Cardiac muscle cell (in vitro differentiated cells and primary cell): ENCODE results near the gene GOLGA7B. TPM values are rescaled to one million over a fixed set of nuclear protein-coding genes. Genes with fewer than 3 reads are reported as not detected.

ENCODE experiments used
- DNase-seq, 2 donors: peaks; one replicate each; pipeline versions ENCODE4 v3.0.0 to v3.0.0-alpha.2; 2010 to 2017; ENCODE audit warnings: low read depth in 1 of 2, low spot score in 1 of 2
- H3K27ac ChIP-seq: fragments of 200-600 bp; sonication (generic); 2 replicates; pipeline ENCODE4 v1.5.1; 2016
- H3K27me3 ChIP-seq: fragments of 200-600 bp; sonication (generic); 2 replicates; pipeline ENCODE4 v1.6.0; 2016; ENCODE audit warnings: control low read depth
- H3K36me3 ChIP-seq: fragments of 200-600 bp; sonication (generic); 2 replicates; pipeline ENCODE4 v1.5.1; 2016; ENCODE audit warnings: control low read depth
- H3K4me1 ChIP-seq: fragments of 200-600 bp; sonication (generic); 2 replicates; pipeline ENCODE4 v1.8.1; 2017; ENCODE audit warnings: low read depth, mild to moderate bottlenecking, mixed run types
- H3K4me3 ChIP-seq: fragments of 200-600 bp; sonication (generic); 2 replicates; pipeline ENCODE4 v1.5.1; 2016; ENCODE audit warnings: mild to moderate bottlenecking
- H3K9me3 ChIP-seq: fragments of 200-600 bp; sonication (generic); 2 replicates; pipeline ENCODE4 v1.5.1; 2017; ENCODE audit warnings: low read depth, mild to moderate bottlenecking, control low read depth
- CTCF ChIP-seq: IDR thresholded peaks from 2 replicates; pipeline ENCODE4 v1.5.1; 2012; ENCODE audit warnings: low read depth, mild to moderate bottlenecking, low read length
- polyA plus RNA-seq: library from polyadenylated mRNA; unstranded; fragments of >200 nt; fragmentation: Nextera tagmentation; extraction: Ambion mirVana; gene quantifications from 2 replicates; pipeline ENCODE4 v1.2.1, GENCODE V29; 2016
- total RNA-seq: library from RNA; depleted of rRNA; stranded (reverse); fragments of >200 nt; gene quantifications from 2 replicates; pipeline ENCODE4 v1.2.3, GENCODE V29; 2016

Gene GOLGA7B
- 0.18 and 0.27 TPM in 2 replicates for total RNA-seq
- 0.19 and 2.8 TPM in 2 replicates for polyA plus RNA-seq

- Histone ChIP-seq H3K36me3 (no peaks in the 10 kb centered on the region), H3K27ac (no peak within 1 kb of the TSS), H3K9me3 (no peaks in the 10 kb centered on the region), H3K4me1 (no peaks in the 10 kb centered on the region), H3K4me3 (peak within 1 kb of the TSS; percentile 50), H3K27me3 (peaks cover 80% of the 10 kb centered on the region)
- no peak for TF ChIP-seq CTCF
- peak; percentile 55 to 93 for DNase-seq
Observed at GRCh38 chr10:97849687-97850402, at the start of gene GOLGA7B. Gene GOLGA7B (plus strand): TSS chr10:97849843. CDS start chr10:97850304, 461 bp downstream.

- no peak overlapping the region for H3K27ac ChIP-seq
- no peak overlapping the region for H3K4me3 ChIP-seq
- TF ChIP-seq CTCF: no peak
- H3K36me3 ChIP-seq: no peaks in the 10 kb centered on the region
- no peaks in the 10 kb centered on the region for H3K27me3 ChIP-seq
- no peak for DNase-seq
- no peaks in the 10 kb centered on the region for H3K4me1 ChIP-seq
- H3K9me3 ChIP-seq: no peaks in the 10 kb centered on the region
Observed at GRCh38 chr10:97800474-97800873, 49.2 kb upstream of the GOLGA7B start.

DNA sequence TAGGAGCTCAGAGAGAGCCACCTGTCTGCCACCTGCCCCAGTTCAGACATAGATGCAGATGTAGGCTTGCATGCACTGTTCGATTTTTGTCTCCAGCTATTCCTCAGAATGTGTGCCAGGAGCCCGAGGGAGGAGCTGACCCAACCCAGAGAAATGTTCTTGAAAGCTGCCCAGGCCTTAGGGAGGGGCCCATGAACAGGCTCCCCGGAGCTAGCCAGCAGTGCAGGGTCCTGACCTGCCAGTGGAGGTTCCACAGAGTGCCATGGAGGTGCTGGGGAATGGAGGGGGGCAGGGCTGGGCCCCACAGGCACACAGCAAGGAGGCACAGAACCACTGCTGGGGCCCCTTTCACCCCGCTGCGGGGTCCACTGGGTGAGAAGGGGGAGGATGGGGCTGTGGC, 48.2 kb upstream of the GOLGA7B start:
- DNase-seq: no peak
- H3K4me3 ChIP-seq: no peak overlapping the region
- no peaks in the 10 kb centered on the region for H3K36me3 ChIP-seq
- no peaks in the 10 kb centered on the region for H3K4me1 ChIP-seq
- no peak overlapping the region for H3K27ac ChIP-seq
- TF ChIP-seq CTCF: no peak
- no peaks in the 10 kb centered on the region for H3K9me3 ChIP-seq
- no peaks in the 10 kb centered on the region for H3K27me3 ChIP-seq

GRCh38 chr10:97805096-97805884, 44.4 kb upstream of the GOLGA7B start:
- H3K4me3 ChIP-seq: no peak overlapping the region
- no peaks in the 10 kb centered on the region for H3K9me3 ChIP-seq
- DNase-seq: no peak
- TF ChIP-seq CTCF: no peak
- H3K27me3 ChIP-seq: no peaks in the 10 kb centered on the region
- no peaks in the 10 kb centered on the region for H3K4me1 ChIP-seq
- no peak overlapping the region for H3K27ac ChIP-seq
- H3K36me3 ChIP-seq: no peaks in the 10 kb centered on the region

DNA sequence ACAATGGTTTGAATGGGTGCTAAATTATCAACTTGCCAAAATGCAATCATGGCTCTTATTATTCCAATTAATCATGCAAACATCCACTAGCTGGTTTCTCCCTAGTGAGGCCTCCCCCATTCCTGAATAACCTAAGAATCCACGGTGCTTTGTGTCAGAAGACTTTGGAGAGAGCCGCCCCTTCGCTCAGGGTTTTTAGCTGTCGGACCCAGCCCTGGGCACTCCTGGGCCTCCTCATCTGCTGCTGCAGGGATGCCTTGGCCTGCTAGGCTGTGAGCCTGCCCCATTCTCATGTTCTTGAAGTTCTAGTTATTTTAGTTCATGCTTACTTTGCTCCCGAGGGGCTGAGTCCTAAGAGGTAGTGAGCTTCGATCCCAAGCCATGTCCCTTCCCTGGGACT, 43.7 kb upstream of the GOLGA7B start:
- no peaks in the 10 kb centered on the region for H3K27me3 ChIP-seq
- no peak overlapping the region for H3K27ac ChIP-seq
- no peaks in the 10 kb centered on the region for H3K4me1 ChIP-seq
- H3K9me3 ChIP-seq: no peaks in the 10 kb centered on the region
- DNase-seq: no peak
- no peaks in the 10 kb centered on the region for H3K36me3 ChIP-seq
- no peak overlapping the region for H3K4me3 ChIP-seq
- TF ChIP-seq CTCF: no peak
